ENCODE measurements around the gene KRT6C.

Gene KRT6C

DNA sequence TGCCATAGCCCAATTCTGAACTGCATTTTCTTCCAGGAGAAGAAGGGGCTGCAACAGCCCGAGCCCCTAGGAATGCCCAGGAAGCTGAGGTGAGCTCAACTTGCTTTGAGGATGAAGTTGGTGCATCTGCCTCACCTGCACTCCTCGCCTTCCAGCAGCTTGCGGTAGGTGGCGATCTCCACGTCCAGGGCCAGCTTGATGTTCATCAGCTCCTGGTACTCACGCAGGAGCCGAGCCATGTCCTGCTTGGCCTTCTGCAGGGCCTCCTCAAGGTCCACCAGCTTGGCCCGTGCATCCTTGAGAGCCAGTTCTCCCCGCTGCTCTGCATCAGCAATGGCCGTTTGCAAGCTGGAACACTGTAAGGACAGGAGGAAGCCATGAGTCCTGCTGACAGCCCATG is 45.5 kb downstream of the KRT6C start:
- DNase-seq (ENCODE audit: low read depth) = no peak

DNA sequence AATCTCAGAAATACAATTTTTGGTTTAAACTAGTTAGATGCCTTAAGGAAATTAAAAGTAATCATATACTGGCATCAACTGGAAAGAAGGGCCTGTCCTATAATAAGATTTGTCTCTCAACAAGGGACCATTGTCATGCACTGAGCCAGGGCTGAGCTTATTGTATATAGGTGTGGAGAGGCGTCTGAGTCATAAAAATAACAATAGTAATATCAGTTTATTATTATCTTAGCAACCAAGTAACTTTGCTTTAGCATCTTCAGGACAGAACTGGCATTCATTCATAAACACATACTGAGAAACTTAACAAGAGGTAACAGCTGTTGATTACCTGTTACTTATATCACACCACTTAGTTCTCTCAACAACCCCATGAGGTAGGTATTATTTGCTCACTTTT is 46.5 kb downstream of the KRT6C start:
- TF ChIP-seq, protein P1, sequence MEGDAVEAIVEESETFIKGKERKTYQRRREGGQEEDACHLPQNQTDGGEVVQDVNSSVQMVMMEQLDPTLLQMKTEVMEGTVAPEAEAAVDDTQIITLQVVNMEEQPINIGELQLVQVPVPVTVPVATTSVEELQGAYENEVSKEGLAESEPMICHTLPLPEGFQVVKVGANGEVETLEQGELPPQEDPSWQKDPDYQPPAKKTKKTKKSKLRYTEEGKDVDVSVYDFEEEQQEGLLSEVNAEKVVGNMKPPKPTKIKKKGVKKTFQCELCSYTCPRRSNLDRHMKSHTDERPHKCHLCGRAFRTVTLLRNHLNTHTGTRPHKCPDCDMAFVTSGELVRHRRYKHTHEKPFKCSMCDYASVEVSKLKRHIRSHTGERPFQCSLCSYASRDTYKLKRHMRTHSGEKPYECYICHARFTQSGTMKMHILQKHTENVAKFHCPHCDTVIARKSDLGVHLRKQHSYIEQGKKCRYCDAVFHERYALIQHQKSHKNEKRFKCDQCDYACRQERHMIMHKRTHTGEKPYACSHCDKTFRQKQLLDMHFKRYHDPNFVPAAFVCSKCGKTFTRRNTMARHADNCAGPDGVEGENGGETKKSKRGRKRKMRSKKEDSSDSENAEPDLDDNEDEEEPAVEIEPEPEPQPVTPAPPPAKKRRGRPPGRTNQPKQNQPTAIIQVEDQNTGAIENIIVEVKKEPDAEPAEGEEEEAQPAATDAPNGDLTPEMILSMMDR (IDR thresholded peaks at IDR 0.05; ENCODE audit: control insufficient read depth, insufficient read depth, low read depth, low read length, missing control alignments) = no peak
- no peak overlapping the region for H3K4me3 ChIP-seq (ENCODE audit: control insufficient read depth, low read depth, low read length)
- DNase-seq (ENCODE audit: low read depth) = no peak

More for the DNA sequence above, 45.5 kb downstream of the KRT6C start:
- TF ChIP-seq, protein P1 (IDR thresholded peaks at IDR 0.05; ENCODE audit: control insufficient read depth, insufficient read depth, low read depth, low read length, missing control alignments) = no peak
- H3K4me3 ChIP-seq (ENCODE audit: control insufficient read depth, low read depth, low read length) = no peak overlapping the region

DNA sequence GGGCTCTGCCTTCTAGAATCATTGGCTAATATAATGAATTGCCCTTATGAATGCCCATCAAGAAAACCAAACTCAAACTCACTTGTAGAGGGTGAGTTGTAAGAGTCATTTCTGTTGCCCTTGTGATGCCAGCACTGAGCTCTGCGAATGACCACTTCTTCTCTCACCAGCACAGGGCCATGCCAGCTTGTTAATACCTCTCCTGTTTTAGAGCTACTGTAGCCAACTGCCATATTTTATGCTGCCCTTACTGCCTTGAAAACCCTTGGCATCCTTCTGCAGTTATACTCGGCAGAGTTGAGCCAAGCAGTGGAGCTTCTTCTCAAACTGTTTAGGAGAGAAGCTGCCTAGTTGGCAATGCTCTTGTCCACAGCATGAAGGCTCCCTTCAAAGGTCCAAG is 47.6 kb downstream of the KRT6C start:
- TF ChIP-seq, protein P1 (IDR thresholded peaks at IDR 0.05; ENCODE audit: control insufficient read depth, insufficient read depth, low read depth, low read length, missing control alignments) = no peak
- DNase-seq (ENCODE audit: low read depth) = no peak
- no peak overlapping the region for H3K4me3 ChIP-seq (ENCODE audit: control insufficient read depth, low read depth, low read length)

DNA sequence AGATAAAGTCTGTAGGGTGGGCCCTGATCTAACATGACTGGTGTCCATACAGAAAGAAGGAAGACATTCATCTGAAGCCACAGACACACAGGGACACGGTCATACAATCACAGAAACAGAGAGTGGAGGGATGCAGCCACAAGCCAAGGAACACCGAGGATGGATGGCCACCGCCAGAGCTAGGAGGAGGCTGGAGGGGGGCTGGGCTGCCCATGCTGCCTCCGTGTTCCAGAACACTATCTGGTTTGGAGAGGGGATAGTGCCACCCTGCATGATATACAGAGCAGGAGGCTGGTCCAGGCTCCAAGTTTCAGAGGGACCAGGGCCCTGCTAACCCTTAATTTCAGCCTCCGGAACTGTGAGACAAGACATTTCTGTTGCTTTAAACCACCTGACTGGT is 48.1 kb downstream of the KRT6C start:
- no peak for DNase-seq (ENCODE audit: low read depth)
- no peak overlapping the region for H3K4me3 ChIP-seq (ENCODE audit: control insufficient read depth, low read depth, low read length)
- TF ChIP-seq, protein P1 (IDR thresholded peaks at IDR 0.05; ENCODE audit: control insufficient read depth, insufficient read depth, low read depth, low read length, missing control alignments) = no peak

DNA sequence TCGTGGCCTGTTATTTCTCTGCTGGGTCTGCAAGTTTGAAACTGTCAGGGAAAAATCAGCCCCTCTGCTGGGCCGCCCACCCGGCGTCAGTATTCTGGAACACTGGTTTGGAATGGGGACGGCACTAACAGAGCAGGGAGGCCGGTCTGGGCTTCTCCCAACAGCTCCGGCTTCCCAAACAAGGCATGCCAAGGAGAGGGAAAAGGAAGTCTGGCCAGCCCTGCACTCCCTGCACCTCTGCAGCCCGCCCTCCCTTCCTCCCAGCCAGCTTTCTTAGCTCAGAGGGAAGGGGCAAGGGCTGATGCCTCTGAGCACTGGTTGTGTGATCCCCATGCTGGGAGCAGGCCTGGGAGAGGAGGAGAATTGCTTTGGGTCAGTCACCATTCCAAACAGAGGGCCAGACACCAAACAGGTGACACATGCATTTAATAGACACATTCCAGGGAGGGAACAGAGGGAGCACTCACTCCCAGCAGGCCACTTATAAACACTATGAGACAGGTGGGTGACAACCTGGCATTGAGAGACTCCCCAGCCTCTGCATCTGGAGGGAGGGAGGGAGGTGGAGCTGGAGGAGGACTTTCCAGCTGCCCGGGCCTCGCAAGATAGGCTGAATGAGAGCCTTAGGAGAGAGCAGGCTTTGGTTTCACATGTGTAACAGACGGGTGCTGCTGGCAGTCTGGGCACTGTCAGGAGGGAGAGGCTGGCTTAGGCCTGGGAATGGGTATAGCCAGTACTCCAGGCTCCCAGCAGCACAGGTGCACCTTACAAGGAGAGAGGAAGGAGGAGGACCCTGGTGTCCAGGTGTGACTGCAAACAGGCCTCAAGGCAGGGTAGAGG is 49.7 kb downstream of the KRT6C start:
- no peak for DNase-seq (ENCODE audit: low read depth)
- H3K4me3 ChIP-seq (ENCODE audit: control insufficient read depth, low read depth, low read length) = no peak overlapping the region
- TF ChIP-seq, protein P1 (IDR thresholded peaks at IDR 0.05; ENCODE audit: control insufficient read depth, insufficient read depth, low read depth, low read length, missing control alignments) = no peak

DNA sequence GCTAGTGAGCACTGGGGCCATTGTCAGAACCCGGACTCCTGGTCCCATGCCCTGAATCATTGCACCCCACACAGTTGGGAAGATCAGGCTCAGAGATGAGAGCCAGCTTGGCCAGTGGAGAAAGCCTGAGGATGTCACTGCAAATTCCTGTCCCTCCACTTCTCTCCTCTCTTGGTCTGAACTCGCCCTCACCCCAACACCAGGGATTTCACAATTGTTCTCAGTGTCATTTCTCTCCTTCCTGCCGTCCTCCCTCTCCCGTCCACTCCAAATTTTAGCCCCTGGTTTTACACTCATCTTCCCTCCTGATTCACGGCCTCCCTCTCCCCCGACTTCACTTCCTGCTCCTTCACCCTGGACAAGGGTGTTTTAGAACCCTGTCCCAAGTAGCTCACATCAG is 50.6 kb downstream of the KRT6C start:
- no peak for DNase-seq (ENCODE audit: low read depth)
- TF ChIP-seq, protein P1 (IDR thresholded peaks at IDR 0.05; ENCODE audit: control insufficient read depth, insufficient read depth, low read depth, low read length, missing control alignments) = no peak

More for the DNA sequence above, 50.6 kb downstream of the KRT6C start:
- no peak overlapping the region for H3K4me3 ChIP-seq (ENCODE audit: control insufficient read depth, low read depth, low read length)
